Natural killer cell treated with Interleukin-12 subunit alpha and Interleukin-12 subunit beta and Interleukin-15 and Interleukin-18, amount 100 ng/mL, for 72 hours (primary cell): ENCODE results near the gene TUBE1. TPM values are rescaled to one million over a fixed set of nuclear protein-coding genes. Genes with fewer than 3 reads are reported as not detected.
A peak's percentile ranks its signal among the peaks of the same experiment; 100 is the strongest.

ENCODE experiments used
- ATAC-seq, 2 donors: fragments of 150-1000 bp; cut with Tn5 transposase in 1 of 2; sonication (Bioruptor Pico), chemical (Tn5 transposase) in 1 of 2; 2 replicates each; pipeline ENCODE4 v1.10.0; 2021
- DNase-seq: peaks from one replicate; pipeline ENCODE4 v3.0.0; 2022; ENCODE audit warnings: low spot score
- H3K27ac Mint-ChIP-seq, 2 donors: 1 replicate in 1 of 2; 2 replicates in 1 of 2; pipeline ENCODE4 v1.8.0; 2022; ENCODE audit warnings: mixed read lengths in 2 of 2, mild to moderate bottlenecking in 1 of 2, moderate library complexity in 1 of 2
- H3K27me3 Mint-ChIP-seq, 2 donors: 1 replicate in 1 of 2; 2 replicates in 1 of 2; pipeline ENCODE4 v1.8.0; 2022; ENCODE audit warnings: mixed read lengths in 2 of 2
- H3K36me3 Mint-ChIP-seq: one replicate; pipeline ENCODE4 v1.8.0; 2022; ENCODE audit warnings: mixed read lengths
- H3K4me1 Mint-ChIP-seq, 2 donors: 1 replicate in 1 of 2; 2 replicates in 1 of 2; pipeline ENCODE4 v1.8.0; 2022; ENCODE audit warnings: low read depth in 2 of 2, mixed read lengths in 2 of 2, mild to moderate bottlenecking in 1 of 2
- H3K4me3 Mint-ChIP-seq: one replicate; pipeline ENCODE4 v1.8.0; 2022; ENCODE audit warnings: mixed read lengths
- H3K9me3 Mint-ChIP-seq: 2 replicates; pipeline ENCODE4 v1.8.0; 2022; ENCODE audit warnings: mixed read lengths
- total RNA-seq, 2 donors: library from RNA; stranded (reverse); gene quantifications; one replicate each; pipeline ENCODE4 v1.2.3, GENCODE V29; 2022

TUBE1 gene
- total RNA-seq, 2 donors from 2014 or later: 26.4 to 28.4 TPM

DNA sequence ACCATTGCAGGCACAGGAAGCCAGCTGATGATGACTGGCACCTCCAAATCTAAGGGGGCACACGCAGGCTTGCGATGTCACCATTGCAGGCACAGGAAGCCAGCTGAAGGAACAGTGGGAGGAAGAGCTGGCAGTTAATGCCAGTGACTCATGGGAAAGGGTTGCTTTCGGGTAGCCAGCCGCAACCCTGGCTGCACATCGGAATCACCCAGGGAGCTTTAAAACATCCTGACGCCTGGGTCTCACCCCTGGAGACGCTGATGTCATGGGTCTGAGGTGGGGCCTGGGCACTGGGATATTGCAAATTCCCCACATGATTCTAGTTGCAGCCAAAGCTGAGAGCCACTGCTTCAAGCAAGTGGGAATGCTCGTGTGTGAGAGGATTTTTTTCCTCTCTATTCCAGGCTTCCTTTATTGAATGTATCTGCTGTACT is 49.5 kb downstream of the TUBE1 start:
- Mint-ChIP-seq H3K36me3 (no peaks in the 10 kb centered on the region), H3K9me3 (no peaks in the 10 kb centered on the region), H3K27me3 (peaks cover 0 to 8% of the 10 kb centered on the region in 2 donors), H3K4me1 (peaks cover 11 to 14% of the 10 kb centered on the region in 2 donors), H3K4me3 (no peak overlapping the region), H3K27ac (no peak overlapping the region)
- no peak for DNase-seq
- ATAC-seq: no peak

DNA sequence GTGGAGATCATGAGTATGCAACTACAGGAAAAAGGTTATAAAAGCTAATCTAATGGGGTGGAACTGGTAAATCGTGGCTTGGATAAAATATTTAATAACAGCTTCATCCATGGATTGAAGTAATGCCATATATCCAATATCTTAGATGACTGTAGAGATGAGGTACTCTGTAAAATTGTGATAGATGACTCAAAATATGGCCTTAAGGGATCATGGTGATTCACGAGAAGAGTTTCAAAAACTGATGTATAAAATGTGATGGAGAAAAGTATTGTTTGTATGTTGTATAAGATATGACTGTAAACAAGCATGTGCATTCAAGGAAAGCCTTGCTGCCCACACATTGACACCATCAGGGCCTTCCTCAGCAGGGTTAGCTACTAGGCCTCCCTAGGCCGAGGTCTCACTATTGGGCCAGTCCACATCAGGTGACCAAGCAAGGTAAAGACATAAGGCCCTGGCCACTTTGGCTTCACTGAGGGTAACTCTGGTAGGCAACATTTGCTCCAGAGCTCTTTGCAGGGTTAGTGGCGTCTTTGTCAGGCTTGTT is 51.1 kb downstream of the TUBE1 start:
- ATAC-seq: no peak
- no peak overlapping the region for H3K27ac Mint-ChIP-seq
- peaks cover 0 to 5% of the 10 kb centered on the region in 2 donors for H3K4me1 Mint-ChIP-seq
- no peaks in the 10 kb centered on the region for H3K36me3 Mint-ChIP-seq
- no peak overlapping the region for H3K4me3 Mint-ChIP-seq
- no peaks in the 10 kb centered on the region for H3K9me3 Mint-ChIP-seq
- H3K27me3 Mint-ChIP-seq: peaks cover 0 to 8% of the 10 kb centered on the region in 2 donors
- no peak for DNase-seq

- H3K4me1 Mint-ChIP-seq: peaks cover 4 to 6% of the 10 kb centered on the region in 2 donors
- no peaks in the 10 kb centered on the region for H3K9me3 Mint-ChIP-seq
- peaks cover 0 to 7% of the 10 kb centered on the region in 2 donors for H3K27me3 Mint-ChIP-seq
- no peak overlapping the region for H3K27ac Mint-ChIP-seq
- no peak for ATAC-seq
- DNase-seq: no peak
- no peak overlapping the region for H3K4me3 Mint-ChIP-seq
- H3K36me3 Mint-ChIP-seq: no peaks in the 10 kb centered on the region
These were observed 52.7 kb downstream of the TUBE1 start for GRCh38 chr6:112034616-112034995.

- ATAC-seq (no peak), DNase-seq (no peak)
- no peak overlapping the region for H3K27ac Mint-ChIP-seq
- H3K9me3 Mint-ChIP-seq: no peaks in the 10 kb centered on the region
- H3K27me3 Mint-ChIP-seq: peaks cover 0 to 2% of the 10 kb centered on the region in 2 donors
- H3K36me3 Mint-ChIP-seq: no peaks in the 10 kb centered on the region
- H3K4me1 Mint-ChIP-seq: peaks cover 10 to 13% of the 10 kb centered on the region in 2 donors
- no peak overlapping the region for H3K4me3 Mint-ChIP-seq
These were observed 53.3 kb downstream of the TUBE1 start for GRCh38 chr6:112033791-112034615.

- peaks cover 0 to 2% of the 10 kb centered on the region in 2 donors for H3K27me3 Mint-ChIP-seq
- no peak for DNase-seq
These were observed 54.6 kb downstream of the TUBE1 start for GRCh38 chr6:112032728-112033127.

GRCh38 chr6:112031960-112032359 is 55.3 kb downstream of the TUBE1 start:
- DNase-seq: no peak
- no peak overlapping the region for H3K27ac Mint-ChIP-seq
- peaks cover 28 to 30% of the 10 kb centered on the region in 2 donors for H3K4me1 Mint-ChIP-seq
- H3K27me3 Mint-ChIP-seq: peaks cover 0 to 2% of the 10 kb centered on the region in 2 donors
- H3K4me3 Mint-ChIP-seq: no peak overlapping the region
- no peaks in the 10 kb centered on the region for H3K9me3 Mint-ChIP-seq
- H3K36me3 Mint-ChIP-seq: no peaks in the 10 kb centered on the region
- ATAC-seq: no peak

More at GRCh38 chr6:112032728-112033127, 54.6 kb downstream of the TUBE1 start:
- ATAC-seq: no peak
- peaks cover 22% of the 10 kb centered on the region in 2 donors for H3K4me1 Mint-ChIP-seq
- H3K36me3 Mint-ChIP-seq: no peaks in the 10 kb centered on the region
- H3K27ac Mint-ChIP-seq: no peak overlapping the region
- H3K9me3 Mint-ChIP-seq: no peaks in the 10 kb centered on the region
- H3K4me3 Mint-ChIP-seq: no peak overlapping the region

DNA sequence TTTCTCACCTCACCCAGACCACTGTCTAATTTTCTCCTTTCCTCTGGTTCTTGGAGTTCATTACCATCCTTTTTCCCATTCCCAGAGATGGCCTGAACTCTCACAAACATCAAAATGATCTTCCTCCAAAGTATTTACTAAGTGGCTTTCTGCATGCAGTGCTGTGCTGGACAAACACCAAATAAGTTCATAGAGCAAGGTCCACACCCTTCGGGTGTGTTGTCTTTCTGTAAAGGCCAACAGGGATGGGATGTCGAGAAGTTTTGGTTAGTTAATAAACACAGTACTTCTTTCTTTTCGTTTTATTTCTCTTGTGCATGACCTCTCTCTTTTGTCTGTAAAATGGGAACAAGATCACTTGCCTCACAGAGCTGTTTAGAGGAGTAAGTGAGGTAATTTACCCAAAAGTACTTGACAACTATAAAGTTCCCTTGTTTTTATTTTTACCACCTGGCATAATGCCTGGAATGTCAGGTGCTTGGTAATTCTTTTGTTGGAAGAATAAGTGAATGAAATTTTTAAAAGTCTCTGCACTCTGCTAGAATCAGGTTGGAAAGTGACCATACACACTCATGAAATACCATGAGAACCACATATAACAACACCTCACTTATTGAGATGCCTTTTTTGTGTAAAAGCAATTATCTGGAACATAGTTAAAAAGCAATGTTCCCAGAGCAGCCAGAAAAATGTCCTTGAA is 56.2 kb downstream of the TUBE1 start:
- H3K4me3 Mint-ChIP-seq: no peak overlapping the region
- peaks cover 31 to 36% of the 10 kb centered on the region in 2 donors for H3K4me1 Mint-ChIP-seq
- peaks cover 0 to 2% of the 10 kb centered on the region in 2 donors for H3K27me3 Mint-ChIP-seq
- H3K36me3 Mint-ChIP-seq: no peaks in the 10 kb centered on the region
- no peak for DNase-seq
- no peaks in the 10 kb centered on the region for H3K9me3 Mint-ChIP-seq
- H3K27ac Mint-ChIP-seq: peak overlapping the region; percentile 3 to 29
- ATAC-seq: no peak

GRCh38 chr6:112030206-112030960 is 56.9 kb downstream of the TUBE1 start:
- Mint-ChIP-seq H3K4me3 (no peak overlapping the region), H3K4me1 (peaks cover 31 to 36% of the 10 kb centered on the region in 2 donors), H3K27ac (peak overlapping the region; percentile 3 to 29), H3K9me3 (no peaks in the 10 kb centered on the region), H3K36me3 (no peaks in the 10 kb centered on the region), H3K27me3 (peaks cover 0 to 2% of the 10 kb centered on the region in 2 donors)
- DNase-seq (no peak), ATAC-seq (no peak)

DNA sequence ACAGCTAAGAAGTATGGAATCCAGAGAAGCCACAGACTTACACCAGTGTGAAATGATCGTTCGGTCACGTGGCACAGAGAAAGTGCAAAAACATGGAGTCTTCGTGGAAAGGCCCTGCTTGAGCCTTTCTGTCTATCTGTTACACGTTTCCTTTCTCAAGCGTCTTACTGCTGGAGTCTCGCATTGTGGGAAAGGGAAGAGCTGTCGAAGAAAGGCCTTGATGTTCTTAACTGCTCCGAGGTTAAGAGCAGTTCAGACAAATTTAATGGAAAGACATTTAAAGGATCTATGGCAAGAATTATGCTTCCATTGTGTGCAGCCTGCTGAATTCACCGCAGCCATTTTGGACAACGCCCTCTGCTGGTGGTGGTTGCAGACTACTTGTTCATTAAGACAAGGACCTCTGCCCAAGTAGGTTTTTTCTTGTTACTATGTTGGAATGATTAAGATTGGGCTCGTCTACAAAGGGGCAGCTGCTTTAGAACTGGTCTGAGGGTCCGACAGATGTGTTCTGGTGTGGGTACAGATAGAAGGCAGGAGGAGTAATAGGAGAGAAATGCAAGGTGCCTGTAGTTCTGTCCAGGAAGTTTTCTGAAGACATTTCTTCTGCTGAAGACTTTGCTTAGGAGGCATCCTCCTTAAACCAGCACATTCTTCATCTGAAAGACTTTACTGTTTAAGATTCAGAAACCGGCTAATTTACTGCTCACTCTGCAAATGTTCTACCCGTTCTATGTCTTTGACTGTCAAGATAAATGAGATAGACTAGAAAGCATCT is 58.0 kb downstream of the TUBE1 start:
- no peak for ATAC-seq
- peak; percentile 71 for DNase-seq
- H3K9me3 Mint-ChIP-seq: peaks cover 4% of the 10 kb centered on the region
- H3K27ac Mint-ChIP-seq: peak overlapping the region; percentile 2 to 47
- peak overlapping the region; percentile 20 for H3K4me3 Mint-ChIP-seq
- H3K27me3 Mint-ChIP-seq: peaks cover 0 to 2% of the 10 kb centered on the region in 2 donors
- H3K4me1 Mint-ChIP-seq: peaks cover 31% of the 10 kb centered on the region in 2 donors
- H3K36me3 Mint-ChIP-seq: peaks cover 5% of the 10 kb centered on the region

DNA sequence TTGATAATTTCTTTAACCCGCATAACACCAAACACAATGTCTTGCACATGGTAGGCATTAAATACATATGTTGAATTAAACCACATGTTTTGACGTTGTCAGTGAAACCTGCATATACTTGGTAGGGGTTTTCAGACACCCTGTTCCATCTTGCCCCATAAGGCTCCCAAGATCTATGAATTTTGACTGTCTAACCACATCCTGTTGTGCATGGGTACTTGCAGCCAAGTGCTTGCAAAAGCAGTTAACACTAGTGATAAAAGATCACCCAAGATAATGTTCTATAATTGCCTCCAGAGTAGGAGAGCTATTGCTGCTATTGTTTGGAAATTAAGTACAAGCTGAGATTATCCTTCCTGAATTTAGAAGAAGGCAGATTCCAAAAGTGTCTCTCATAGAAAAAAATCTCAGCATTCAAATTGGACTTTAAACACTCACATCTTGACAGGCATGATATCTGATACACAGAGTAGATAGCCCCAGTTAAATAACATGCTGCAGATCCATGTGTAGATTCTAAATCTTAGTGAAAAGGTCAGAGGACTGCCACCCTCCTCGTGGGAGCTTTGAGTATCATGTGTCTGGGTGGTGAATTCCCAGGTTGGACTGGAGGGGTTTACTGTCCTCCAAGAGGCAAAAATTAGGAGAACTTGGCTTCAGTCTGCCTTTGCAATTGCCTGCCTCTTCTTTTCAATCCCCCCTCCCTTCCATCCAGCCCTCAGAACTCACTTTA is 59.2 kb downstream of the TUBE1 start:
- no peaks in the 10 kb centered on the region for H3K27me3 Mint-ChIP-seq
- peak overlapping the region; percentile 65 to 78 for H3K27ac Mint-ChIP-seq
- peaks cover 31% of the 10 kb centered on the region in 2 donors for H3K4me1 Mint-ChIP-seq
- peaks cover 9% of the 10 kb centered on the region for H3K9me3 Mint-ChIP-seq
- DNase-seq (peak; percentile 74), ATAC-seq (peak; percentile 92 to 95)
- peaks cover 11% of the 10 kb centered on the region for H3K36me3 Mint-ChIP-seq
- H3K4me3 Mint-ChIP-seq: peak overlapping the region; percentile 62

GRCh38 chr6:112026933-112027332 is 60.3 kb downstream of the TUBE1 start:
- DNase-seq (no peak), ATAC-seq (no peak)
- Mint-ChIP-seq H3K27ac (peak overlapping the region; percentile 65 to 78), H3K4me1 (peaks cover 31% of the 10 kb centered on the region in 2 donors), H3K4me3 (peak overlapping the region; percentile 4), H3K9me3 (peaks cover 9% of the 10 kb centered on the region), H3K36me3 (peaks cover 11% of the 10 kb centered on the region), H3K27me3 (no peaks in the 10 kb centered on the region)

DNA sequence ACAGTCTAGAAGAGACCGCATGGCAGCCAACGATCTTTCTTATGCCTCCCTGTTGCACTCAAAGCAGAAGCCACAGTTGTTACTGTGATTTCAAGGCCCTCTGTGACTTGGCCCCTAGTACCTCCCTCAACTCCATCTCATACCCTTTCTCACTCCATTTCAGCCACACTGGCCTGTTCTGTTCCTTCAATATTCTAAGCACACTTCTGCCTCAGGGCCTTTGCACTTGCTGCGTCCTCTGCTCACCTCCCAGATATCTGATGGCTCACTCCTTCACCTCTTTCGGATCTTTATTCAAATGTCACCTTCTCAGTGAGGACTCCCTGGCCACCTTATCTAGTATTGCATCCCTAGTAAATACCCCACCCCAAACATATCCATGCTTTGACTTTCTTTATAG is 62.8 kb downstream of the TUBE1 start:
- Mint-ChIP-seq H3K27me3 (no peaks in the 10 kb centered on the region), H3K27ac (no peak overlapping the region), H3K9me3 (peaks cover 9% of the 10 kb centered on the region), H3K36me3 (peaks cover 11% of the 10 kb centered on the region), H3K4me1 (peaks cover 26 to 28% of the 10 kb centered on the region in 2 donors), H3K4me3 (no peak overlapping the region)
- no peak for ATAC-seq
- DNase-seq: no peak
